Loucy (cell line): ENCODE data around the gene MYBPC2.

Experiments
- H2AFZ ChIP-seq: fragments of 200-600 bp; sonication (generic); 2 replicates; pipeline ENCODE4 v1.6.0; 2016; ENCODE audit warnings: antibody characterized with exemption, mild to moderate bottlenecking, low read length, moderate library complexity
- H3F3A ChIP-seq: fragments of 200-600 bp; 2 replicates; pipeline ENCODE4 v1.6.0; 2016; ENCODE audit warnings: antibody characterized with exemption, low read depth, mild to moderate bottlenecking
- H3K27me3 ChIP-seq: fragments of 200-600 bp; sonication (generic); 2 replicates; pipeline ENCODE4 v1.6.1; 2014; ENCODE audit warnings: low read length, mild to moderate bottlenecking; ENCODE audit not compliant: insufficient read depth, poor library complexity, severe bottlenecking
- H3K36me3 ChIP-seq: fragments of 200-600 bp; sonication (generic); 2 replicates; pipeline ENCODE4 v1.6.1; 2016; ENCODE audit warnings: low read length; ENCODE audit not compliant: insufficient read depth
- H3K4me1 ChIP-seq: fragments of 200-600 bp; sonication (generic); 2 replicates; pipeline ENCODE4 v1.5.1; 2014; ENCODE audit warnings: low read length, mild to moderate bottlenecking; ENCODE audit not compliant: insufficient read depth, poor library complexity, severe bottlenecking
- H3K4me2 ChIP-seq: fragments of 200-600 bp; sonication (generic); 2 replicates; pipeline ENCODE4 v1.6.0; 2014; ENCODE audit warnings: antibody characterized with exemption, low read length, low read depth, mild to moderate bottlenecking; ENCODE audit not compliant: poor library complexity, severe bottlenecking
- H3K4me3 ChIP-seq: fragments of 200-600 bp; sonication (generic); 2 replicates; pipeline ENCODE4 v1.5.1; 2014; ENCODE audit warnings: low read length, mild to moderate bottlenecking, mixed read lengths; ENCODE audit not compliant: poor library complexity, severe bottlenecking
- H3K79me2 ChIP-seq: fragments of 200-600 bp; sonication (generic); 2 replicates; pipeline ENCODE4 v1.6.1; 2014; ENCODE audit warnings: low read length; ENCODE audit not compliant: insufficient read depth
- H3K9ac ChIP-seq: fragments of 200-600 bp; sonication (generic); 2 replicates; pipeline ENCODE4 v1.6.0; 2014; ENCODE audit warnings: mild to moderate bottlenecking, low read depth, low read length, moderate library complexity; ENCODE audit not compliant: poor library complexity, severe bottlenecking
- H3K9me2 ChIP-seq: fragments of 200-600 bp; sonication (generic); replicated peaks from 2 replicates; pipeline ENCODE4 v1.6.1; 2016; ENCODE audit warnings: low read depth, low read length, mixed read lengths
- H3K9me3 ChIP-seq: fragments of 200-600 bp; sonication (generic); 2 replicates; pipeline ENCODE4 v1.6.1; 2014; ENCODE audit warnings: mild to moderate bottlenecking, antibody characterized with exemption, low read length, low read depth; ENCODE audit not compliant: insufficient read depth
- H4K20me1 ChIP-seq: fragments of 200-600 bp; sonication (generic); 2 replicates; pipeline ENCODE4 v1.6.0; 2014; ENCODE audit warnings: antibody characterized with exemption, low read length, mild to moderate bottlenecking; ENCODE audit not compliant: insufficient read depth, poor library complexity, severe bottlenecking
- EZH2phosphoT487 ChIP-seq: fragments of 200-600 bp; IDR thresholded peaks from 2 replicates; pipeline ENCODE4 v1.6.1; 2018; ENCODE audit warnings: antibody characterized with exemption, mild to moderate bottlenecking, moderate library complexity, borderline replicate concordance
- TF ChIP-seq, protein P1 (sequence below): fragments of 200-600 bp; sonication (generic); conservative IDR thresholded peaks from 2 replicates; pipeline ENCODE4 v1.5.1; 2014; ENCODE audit warnings: mild to moderate bottlenecking, antibody characterized with exemption, low read length

MYBPC2 gene

GRCh38 chr19:50496189-50497021 is 63.7 kb downstream of the MYBPC2 start:
- H3K79me2 ChIP-seq, result no peaks in the 10 kb centered on the region
- H3K4me1 ChIP-seq, result no peaks in the 10 kb centered on the region
- no peak overlapping the region for H2AFZ ChIP-seq
- H3K36me3 ChIP-seq, result no peaks in the 10 kb centered on the region
- H3K9me3 ChIP-seq, result peaks cover 3% of the 10 kb centered on the region; the same call in 1 of the 2 replicates
- no peak overlapping the region for H3K4me2 ChIP-seq
- TF ChIP-seq, protein P1, sequence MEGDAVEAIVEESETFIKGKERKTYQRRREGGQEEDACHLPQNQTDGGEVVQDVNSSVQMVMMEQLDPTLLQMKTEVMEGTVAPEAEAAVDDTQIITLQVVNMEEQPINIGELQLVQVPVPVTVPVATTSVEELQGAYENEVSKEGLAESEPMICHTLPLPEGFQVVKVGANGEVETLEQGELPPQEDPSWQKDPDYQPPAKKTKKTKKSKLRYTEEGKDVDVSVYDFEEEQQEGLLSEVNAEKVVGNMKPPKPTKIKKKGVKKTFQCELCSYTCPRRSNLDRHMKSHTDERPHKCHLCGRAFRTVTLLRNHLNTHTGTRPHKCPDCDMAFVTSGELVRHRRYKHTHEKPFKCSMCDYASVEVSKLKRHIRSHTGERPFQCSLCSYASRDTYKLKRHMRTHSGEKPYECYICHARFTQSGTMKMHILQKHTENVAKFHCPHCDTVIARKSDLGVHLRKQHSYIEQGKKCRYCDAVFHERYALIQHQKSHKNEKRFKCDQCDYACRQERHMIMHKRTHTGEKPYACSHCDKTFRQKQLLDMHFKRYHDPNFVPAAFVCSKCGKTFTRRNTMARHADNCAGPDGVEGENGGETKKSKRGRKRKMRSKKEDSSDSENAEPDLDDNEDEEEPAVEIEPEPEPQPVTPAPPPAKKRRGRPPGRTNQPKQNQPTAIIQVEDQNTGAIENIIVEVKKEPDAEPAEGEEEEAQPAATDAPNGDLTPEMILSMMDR, result no peak
- H3F3A ChIP-seq, result no peaks in the 10 kb centered on the region
- H4K20me1 ChIP-seq, result no peaks in the 10 kb centered on the region
- H3K9me2 ChIP-seq, result no peaks in the 10 kb centered on the region
- H3K4me3 ChIP-seq, result no peak overlapping the region
- no peak overlapping the region for H3K9ac ChIP-seq
- peaks cover 4% of the 10 kb centered on the region for H3K27me3 ChIP-seq

- H3K36me3 ChIP-seq, result no peaks in the 10 kb centered on the region
- no peaks in the 10 kb centered on the region for H3K9me3 ChIP-seq
- no peak overlapping the region for H2AFZ ChIP-seq
- H3K9ac ChIP-seq, result no peak overlapping the region
- H3K79me2 ChIP-seq, result no peaks in the 10 kb centered on the region
- H4K20me1 ChIP-seq, result no peaks in the 10 kb centered on the region
- H3K4me1 ChIP-seq, result no peaks in the 10 kb centered on the region
- no peaks in the 10 kb centered on the region for H3K9me2 ChIP-seq
- no peak overlapping the region for H3K4me2 ChIP-seq
- no peaks in the 10 kb centered on the region for H3F3A ChIP-seq
- H3K4me3 ChIP-seq, result no peak overlapping the region
- TF ChIP-seq, protein P1, result no peak
- no peak for TF ChIP-seq EZH2phosphoT487
- peaks cover 4% of the 10 kb centered on the region for H3K27me3 ChIP-seq
Observed at GRCh38 chr19:50497022-50497405, 64.3 kb downstream of the MYBPC2 start.

DNA sequence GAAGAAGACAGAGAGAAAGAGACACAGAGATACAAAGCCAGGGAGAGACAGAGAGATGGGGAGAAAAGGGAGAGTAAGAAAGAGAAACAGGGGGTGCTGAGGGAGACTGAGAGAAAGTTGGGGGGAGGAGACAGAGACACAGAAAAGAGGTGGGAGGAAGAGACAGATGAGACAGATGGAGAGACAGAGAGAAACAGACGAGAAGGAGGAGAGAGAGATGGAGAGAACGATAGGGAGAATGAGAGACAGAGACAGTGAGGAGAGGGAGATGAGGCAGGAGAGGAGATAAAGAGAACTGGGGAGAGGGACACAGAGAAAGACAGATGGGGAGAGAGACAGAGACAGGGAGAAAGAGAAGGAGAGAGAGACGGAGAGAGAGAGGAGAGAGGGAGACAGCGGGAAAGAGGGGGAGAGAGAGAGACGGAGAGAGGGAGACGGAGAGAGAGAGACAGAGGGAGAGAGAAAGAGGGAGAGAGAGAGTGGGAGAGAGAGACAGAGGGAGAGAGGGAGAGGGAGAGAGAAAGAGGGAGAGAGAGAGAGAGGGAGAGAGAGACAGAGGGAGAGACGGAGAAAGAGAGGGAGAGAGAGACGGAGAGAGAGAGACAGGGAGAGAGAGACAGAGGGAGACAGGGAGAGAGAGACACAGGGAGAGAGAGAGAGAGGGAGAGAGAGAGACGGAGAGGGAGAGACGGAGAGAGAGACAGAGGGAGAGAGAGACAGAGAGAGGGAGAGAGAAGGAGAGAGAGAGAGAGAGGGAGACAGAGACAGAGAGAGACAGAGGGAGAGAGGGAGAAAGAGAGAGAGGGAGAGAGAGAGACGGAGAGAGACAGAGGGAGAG is 65.7 kb downstream of the MYBPC2 start:
- Histone ChIP-seq H3F3A (no peaks in the 10 kb centered on the region), H3K4me1 (no peaks in the 10 kb centered on the region), H4K20me1 (no peaks in the 10 kb centered on the region), H3K9me2 (no peaks in the 10 kb centered on the region), H3K9me3 (no peaks in the 10 kb centered on the region), H3K36me3 (no peaks in the 10 kb centered on the region), H3K27me3 (peaks cover 4% of the 10 kb centered on the region), H2AFZ (no peak overlapping the region), H3K4me2 (no peak overlapping the region), H3K9ac (no peak overlapping the region), H3K4me3 (no peak overlapping the region), H3K79me2 (no peaks in the 10 kb centered on the region)
- TF ChIP-seq, protein P1, result no peak
- no peak for TF ChIP-seq EZH2phosphoT487
